Transverse colon (tissue), 4 donors: ENCODE measurements around the gene TSPAN17.

Experiments used
- CTCF ChIP-seq, 5 experiments: fragments of 200-600 bp in 3 of 5; fragments of 450-650 bp in 2 of 5; sonication (generic) in 3 of 5; IDR thresholded peaks; 1 replicate in 2 of 5; 2 replicates in 3 of 5; pipeline ENCODE4 v1.5.1; 2016 to 2017; ENCODE audit warnings: antibody characterized with exemption in 5 of 5, inconsistent platforms in 3 of 5, mild to moderate bottlenecking in 2 of 5, moderate library complexity in 1 of 5
- EP300 ChIP-seq: sonication (generic); formaldehyde crosslinking; IDR thresholded peaks from one replicate; pipeline ENCODE4 v1.6.1; 2017; ENCODE audit warnings: antibody characterized with exemption, low read depth
- POLR2A ChIP-seq: fragments of 450-650 bp; IDR thresholded peaks from one replicate; pipeline ENCODE4 v1.6.1; 2016; ENCODE audit warnings: antibody characterized with exemption, mild to moderate bottlenecking, moderate library complexity
- POLR2AphosphoS5 ChIP-seq, 3 donors: sonication (generic); formaldehyde crosslinking; IDR thresholded peaks; one replicate each; pipeline ENCODE4 v1.6.1; 2016; ENCODE audit warnings: antibody characterized with exemption in 3 of 3

- TF ChIP-seq CTCF (IDR thresholded peaks at IDR 0.05), result no peak
- no peak for TF ChIP-seq POLR2A
- no peak for TF ChIP-seq EP300
- TF ChIP-seq POLR2AphosphoS5 (IDR thresholded peaks at IDR 0.05), result no peak
Measured at GRCh38 chr5:176648474-176649194, 1.4 kb downstream of the TSPAN17 start.
